KOPT-K1 (cell line): ENCODE data around the gene PSORS1C1.

ENCODE experiments used
- H3K27ac ChIP-seq: fragments of 200-600 bp; sonication (generic); 2 replicates; pipeline ENCODE4 v1.5.1; 2016; ENCODE audit warnings: antibody characterized with exemption, mild to moderate bottlenecking, low read depth, low read length; ENCODE audit not compliant: poor library complexity, severe bottlenecking
- H3K36me3 ChIP-seq: fragments of 200-600 bp; sonication (generic); 2 replicates; pipeline ENCODE4 v1.5.1; 2017; ENCODE audit warnings: antibody characterized with exemption, mild to moderate bottlenecking, low read length, moderate library complexity; ENCODE audit not compliant: insufficient read depth
- H3K9me3 ChIP-seq: fragments of 200-600 bp; sonication (generic); 2 replicates; pipeline ENCODE4 v1.5.1; 2017; ENCODE audit warnings: antibody characterized with exemption, low read length, mild to moderate bottlenecking; ENCODE audit not compliant: insufficient read depth, poor library complexity, severe bottlenecking

PSORS1C1 gene

GRCh38 chr6:31090275-31090972 is 24.2 kb upstream of the PSORS1C1 start:
- no peaks in the 10 kb centered on the region for H3K9me3 ChIP-seq
- no peak overlapping the region for H3K27ac ChIP-seq
- no peaks in the 10 kb centered on the region for H3K36me3 ChIP-seq

- Histone ChIP-seq H3K27ac (no peak overlapping the region), H3K36me3 (no peaks in the 10 kb centered on the region), H3K9me3 (no peaks in the 10 kb centered on the region)
Measured at GRCh38 chr6:31090973-31091364, 23.6 kb upstream of the PSORS1C1 start.

GRCh38 chr6:31091680-31092079 is 22.9 kb upstream of the PSORS1C1 start:
- Histone ChIP-seq H3K9me3 (no peaks in the 10 kb centered on the region), H3K27ac (no peak overlapping the region), H3K36me3 (no peaks in the 10 kb centered on the region)

- Histone ChIP-seq H3K9me3 (no peaks in the 10 kb centered on the region), H3K36me3 (no peaks in the 10 kb centered on the region), H3K27ac (no peak overlapping the region)
Measured at GRCh38 chr6:31092238-31092637, 22.4 kb upstream of the PSORS1C1 start.

GRCh38 chr6:31092769-31093505 is 21.7 kb upstream of the PSORS1C1 start:
- no peak overlapping the region for H3K27ac ChIP-seq
- H3K9me3 ChIP-seq: no peaks in the 10 kb centered on the region
- H3K36me3 ChIP-seq: no peaks in the 10 kb centered on the region

- H3K27ac ChIP-seq: peak overlapping the region; percentile 55
- H3K36me3 ChIP-seq: no peaks in the 10 kb centered on the region
- H3K9me3 ChIP-seq: no peaks in the 10 kb centered on the region
Measured at GRCh38 chr6:31094389-31094881, 20.2 kb upstream of the PSORS1C1 start.

- Histone ChIP-seq H3K9me3 (no peaks in the 10 kb centered on the region), H3K36me3 (no peaks in the 10 kb centered on the region), H3K27ac (no peak overlapping the region)
Measured at GRCh38 chr6:31096215-31096614, 18.4 kb upstream of the PSORS1C1 start.

GRCh38 chr6:31096656-31097055 is 17.9 kb upstream of the PSORS1C1 start:
- Histone ChIP-seq H3K27ac (no peak overlapping the region), H3K36me3 (no peaks in the 10 kb centered on the region)

GRCh38 chr6:31098449-31098938 is 16.1 kb upstream of the PSORS1C1 start:
- Histone ChIP-seq H3K9me3 (no peaks in the 10 kb centered on the region), H3K27ac (no peak overlapping the region)

More at GRCh38 chr6:31096656-31097055, 17.9 kb upstream of the PSORS1C1 start:
- H3K9me3 ChIP-seq: no peaks in the 10 kb centered on the region

GRCh38 chr6:31103136-31103535 is 11.5 kb upstream of the PSORS1C1 start:
- H3K36me3 ChIP-seq: no peaks in the 10 kb centered on the region
- H3K9me3 ChIP-seq: no peaks in the 10 kb centered on the region
- no peak overlapping the region for H3K27ac ChIP-seq

More at GRCh38 chr6:31098449-31098938, 16.1 kb upstream of the PSORS1C1 start:
- no peaks in the 10 kb centered on the region for H3K36me3 ChIP-seq

- H3K27ac ChIP-seq: no peak overlapping the region
- H3K9me3 ChIP-seq: no peaks in the 10 kb centered on the region
- no peaks in the 10 kb centered on the region for H3K36me3 ChIP-seq
Measured at GRCh38 chr6:31107052-31107451, 7.5 kb upstream of the PSORS1C1 start.

- H3K36me3 ChIP-seq: no peaks in the 10 kb centered on the region
- no peak overlapping the region for H3K27ac ChIP-seq
- H3K9me3 ChIP-seq: no peaks in the 10 kb centered on the region
Measured at GRCh38 chr6:31110825-31111582, 3.6 kb upstream of the PSORS1C1 start.

- Histone ChIP-seq H3K36me3 (no peaks in the 10 kb centered on the region), H3K9me3 (no peaks in the 10 kb centered on the region), H3K27ac (no peak overlapping the region)
Measured at GRCh38 chr6:31111712-31112111, 2.9 kb upstream of the PSORS1C1 start.

- Histone ChIP-seq H3K36me3 (no peaks in the 10 kb centered on the region), H3K9me3 (no peaks in the 10 kb centered on the region), H3K27ac (no peak within 1 kb of the TSS)
Measured at GRCh38 chr6:31112478-31112877, 2.1 kb upstream of the PSORS1C1 start, which contains the start of gene C6orf15. Gene C6orf15, minus strand, starts transcription at chr6:31112575. Its CDS starts 20 bp downstream, at chr6:31112555.
